SK-N-MC (cell line): ENCODE results near the gene NDRG2.

Experiments used
- EZH2 ChIP-seq: fragments of 200-600 bp; sonication (generic); IDR thresholded peaks from one replicate; pipeline ENCODE4 v1.6.1; 2017; ENCODE audit warnings: antibody characterized with exemption
- POLR2AphosphoS5 ChIP-seq: IDR thresholded peaks from 2 replicates; pipeline ENCODE4 v1.6.1; 2012; ENCODE audit warnings: mild to moderate bottlenecking, low read depth, low read length, borderline replicate concordance

- no peak for TF ChIP-seq EZH2
- no peak for TF ChIP-seq POLR2AphosphoS5
Observed at GRCh38 chr14:20970983-20971704, 53.7 kb downstream of the NDRG2 start.
